Measurements from ENCODE around the gene LPAR6.
A peak's percentile ranks its signal among the peaks of the same experiment; 100 is the strongest.
"Not testable (repeated sequence)": the region's sequence is repeated elsewhere in the genome, so short reads cannot be mapped to it uniquely, and the experiment has no call there.

Gene LPAR6

DNA sequence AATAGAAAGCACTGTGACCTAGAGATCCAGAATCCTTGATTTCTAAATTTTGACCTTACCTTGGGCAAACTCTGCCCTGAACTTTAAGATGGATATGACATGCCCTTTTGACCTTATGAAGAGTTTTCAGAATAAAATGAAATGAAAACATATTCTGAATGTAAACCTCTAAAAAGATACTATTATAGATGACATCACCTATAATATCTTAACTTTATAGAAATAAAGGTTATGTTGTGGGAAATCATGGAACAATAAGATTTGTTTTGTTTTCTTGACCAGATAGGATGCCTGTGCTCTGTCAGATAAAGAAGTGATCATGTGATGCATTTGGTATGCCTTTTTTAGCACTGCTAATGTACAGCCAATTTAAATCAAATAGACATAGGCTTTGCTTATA lies 13.1 kb upstream of the LPAR6 start:
- TF ChIP-seq, protein P1, sequence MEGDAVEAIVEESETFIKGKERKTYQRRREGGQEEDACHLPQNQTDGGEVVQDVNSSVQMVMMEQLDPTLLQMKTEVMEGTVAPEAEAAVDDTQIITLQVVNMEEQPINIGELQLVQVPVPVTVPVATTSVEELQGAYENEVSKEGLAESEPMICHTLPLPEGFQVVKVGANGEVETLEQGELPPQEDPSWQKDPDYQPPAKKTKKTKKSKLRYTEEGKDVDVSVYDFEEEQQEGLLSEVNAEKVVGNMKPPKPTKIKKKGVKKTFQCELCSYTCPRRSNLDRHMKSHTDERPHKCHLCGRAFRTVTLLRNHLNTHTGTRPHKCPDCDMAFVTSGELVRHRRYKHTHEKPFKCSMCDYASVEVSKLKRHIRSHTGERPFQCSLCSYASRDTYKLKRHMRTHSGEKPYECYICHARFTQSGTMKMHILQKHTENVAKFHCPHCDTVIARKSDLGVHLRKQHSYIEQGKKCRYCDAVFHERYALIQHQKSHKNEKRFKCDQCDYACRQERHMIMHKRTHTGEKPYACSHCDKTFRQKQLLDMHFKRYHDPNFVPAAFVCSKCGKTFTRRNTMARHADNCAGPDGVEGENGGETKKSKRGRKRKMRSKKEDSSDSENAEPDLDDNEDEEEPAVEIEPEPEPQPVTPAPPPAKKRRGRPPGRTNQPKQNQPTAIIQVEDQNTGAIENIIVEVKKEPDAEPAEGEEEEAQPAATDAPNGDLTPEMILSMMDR (conservative IDR thresholded peaks at IDR 0.05; ENCODE audit: low read length): no peak
- TF ChIP-seq EZH2phosphoT487 (IDR thresholded peaks at IDR 0.05; ENCODE audit: borderline replicate concordance): no peak
- Histone ChIP-seq H3K27me3 (ENCODE audit: insufficient read depth, low read length, poor library complexity, severe bottlenecking) (no peaks in the 10 kb centered on the region), H3F3A (ENCODE audit: low read depth) (peaks cover 2% of the 10 kb centered on the region; the same call in 1 of the 2 replicates)

DNA sequence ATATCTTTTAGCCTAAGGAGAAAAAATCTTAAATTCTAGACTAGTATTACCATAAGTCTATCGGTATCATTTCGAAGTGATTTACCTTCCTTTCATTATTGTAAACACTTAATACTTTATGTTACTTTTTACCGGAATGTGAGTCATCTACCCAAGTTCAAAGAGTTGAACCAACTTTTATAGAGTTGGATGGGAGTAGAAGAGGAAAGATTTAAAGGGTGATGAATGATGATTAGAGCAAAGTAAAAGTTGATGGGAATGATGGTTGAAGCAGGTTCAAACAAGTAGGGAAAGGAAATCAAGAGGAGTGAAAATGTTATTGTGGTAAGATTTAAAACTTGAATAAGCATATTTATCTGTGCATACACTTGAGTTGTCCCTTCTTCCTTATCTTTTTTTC lies 11.3 kb upstream of the LPAR6 start:
- Histone ChIP-seq H3K4me1 (ENCODE audit: insufficient read depth, low read length, poor library complexity, severe bottlenecking) (peaks cover 17% of the 10 kb centered on the region), H3K27me3 (ENCODE audit: insufficient read depth, low read length, poor library complexity, severe bottlenecking) (no peaks in the 10 kb centered on the region), H4K20me1 (ENCODE audit: insufficient read depth, low read length, poor library complexity, severe bottlenecking) (no peaks in the 10 kb centered on the region), H3K79me2 (ENCODE audit: insufficient read depth, low read length) (peaks cover 2% of the 10 kb centered on the region; the same call in 1 of the 2 replicates), H3K4me3 (ENCODE audit: low read length, poor library complexity, severe bottlenecking) (no peak overlapping the region), H3K4me2 (ENCODE audit: low read depth, low read length, poor library complexity, severe bottlenecking) (no peak overlapping the region), H3K9me2 (replicated peaks; ENCODE audit: low read depth, low read length) (no peaks in the 10 kb centered on the region), H2AFZ (ENCODE audit: low read length) (no peak overlapping the region), H3K9me3 (ENCODE audit: insufficient read depth, low read depth, low read length) (no peaks in the 10 kb centered on the region), H3F3A (ENCODE audit: low read depth) (no peaks in the 10 kb centered on the region; the same call in 1 of the 2 replicates), H3K36me3 (ENCODE audit: insufficient read depth, low read length) (no peaks in the 10 kb centered on the region), H3K9ac (ENCODE audit: low read depth, low read length, poor library complexity, severe bottlenecking) (no peak overlapping the region)
- TF ChIP-seq, protein P1 (conservative IDR thresholded peaks at IDR 0.05; ENCODE audit: low read length): no peak
- no peak for TF ChIP-seq EZH2phosphoT487 (IDR thresholded peaks at IDR 0.05; ENCODE audit: borderline replicate concordance)

More for the DNA sequence above, 13.1 kb upstream of the LPAR6 start:
- no peaks in the 10 kb centered on the region for H3K36me3 ChIP-seq (ENCODE audit: insufficient read depth, low read length)
- no peak overlapping the region for H2AFZ ChIP-seq (ENCODE audit: low read length)
- H3K9me2 ChIP-seq (replicated peaks; ENCODE audit: low read depth, low read length): no peaks in the 10 kb centered on the region
- no peaks in the 10 kb centered on the region for H3K9me3 ChIP-seq (ENCODE audit: insufficient read depth, low read depth, low read length)
- H3K4me1 ChIP-seq (ENCODE audit: insufficient read depth, low read length, poor library complexity, severe bottlenecking): peaks cover 29% of the 10 kb centered on the region
- H3K9ac ChIP-seq (ENCODE audit: low read depth, low read length, poor library complexity, severe bottlenecking): no peak overlapping the region
- peak overlapping the region; percentile 2 for H3K4me2 ChIP-seq (ENCODE audit: low read depth, low read length, poor library complexity, severe bottlenecking)
- H4K20me1 ChIP-seq (ENCODE audit: insufficient read depth, low read length, poor library complexity, severe bottlenecking): no peaks in the 10 kb centered on the region
- peaks cover 12% of the 10 kb centered on the region; the same call in 1 of the 2 replicates for H3K79me2 ChIP-seq (ENCODE audit: insufficient read depth, low read length)
- no peak overlapping the region for H3K4me3 ChIP-seq (ENCODE audit: low read length, poor library complexity, severe bottlenecking)

DNA sequence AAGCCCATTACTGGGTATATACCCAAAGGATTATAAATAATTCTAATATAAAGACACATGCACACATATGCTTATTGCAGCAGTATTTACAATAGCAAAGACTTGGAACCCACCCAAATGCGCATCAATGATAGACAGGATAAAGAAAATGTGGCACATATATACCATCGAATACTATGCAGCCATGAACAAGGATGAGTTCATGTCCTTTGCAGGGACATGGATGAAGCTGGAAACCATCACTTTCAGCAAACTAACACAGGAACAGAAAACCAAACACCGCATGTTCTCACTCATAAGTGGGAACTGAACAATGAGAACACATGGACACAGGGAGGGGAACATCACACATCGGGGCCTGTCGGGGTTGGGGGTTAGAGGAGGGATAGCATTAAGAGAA lies 9.1 kb upstream of the LPAR6 start:
- H3K4me2 ChIP-seq (ENCODE audit: low read depth, low read length, poor library complexity, severe bottlenecking); H3K4me1 ChIP-seq (ENCODE audit: insufficient read depth, low read length, poor library complexity, severe bottlenecking); H3F3A ChIP-seq (ENCODE audit: low read depth); H3K79me2 ChIP-seq (ENCODE audit: insufficient read depth, low read length); H2AFZ ChIP-seq (ENCODE audit: low read length); H4K20me1 ChIP-seq (ENCODE audit: insufficient read depth, low read length, poor library complexity, severe bottlenecking); H3K36me3 ChIP-seq (ENCODE audit: insufficient read depth, low read length); H3K9ac ChIP-seq (ENCODE audit: low read depth, low read length, poor library complexity, severe bottlenecking); H3K4me3 ChIP-seq (ENCODE audit: low read length, poor library complexity, severe bottlenecking); H3K27me3 ChIP-seq (ENCODE audit: insufficient read depth, low read length, poor library complexity, severe bottlenecking); H3K9me2 ChIP-seq (replicated peaks; ENCODE audit: low read depth, low read length); H3K9me3 ChIP-seq (ENCODE audit: insufficient read depth, low read depth, low read length): not testable (repeated sequence)

DNA sequence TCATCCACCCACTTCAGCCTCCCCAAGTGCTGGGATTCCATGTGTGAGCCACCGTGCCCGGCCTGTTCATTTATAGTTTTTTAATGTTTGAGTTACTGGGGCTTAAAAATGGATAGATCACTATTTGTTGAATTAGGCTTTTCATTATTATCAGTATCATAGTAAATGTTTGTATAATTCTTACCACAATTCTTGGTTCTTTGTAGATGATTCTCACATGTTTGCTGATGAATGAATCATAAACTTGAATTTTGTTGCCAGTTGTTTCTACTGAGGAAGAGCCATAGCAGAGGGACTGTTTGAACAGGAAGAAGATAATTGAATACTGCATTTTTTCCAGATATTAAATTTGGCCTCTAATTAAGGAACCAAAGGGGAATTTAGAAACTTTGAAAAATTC lies 2.6 kb upstream of the LPAR6 start:
- no peaks in the 10 kb centered on the region for H3K27me3 ChIP-seq (ENCODE audit: insufficient read depth, low read length, poor library complexity, severe bottlenecking)
- no peak overlapping the region for H2AFZ ChIP-seq (ENCODE audit: low read length)
- H3K36me3 ChIP-seq (ENCODE audit: insufficient read depth, low read length): peaks cover 17% of the 10 kb centered on the region; the same call in 1 of the 2 replicates
- no peaks in the 10 kb centered on the region for H3F3A ChIP-seq (ENCODE audit: low read depth)
- peak overlapping the region; percentile 23 for H3K9ac ChIP-seq (ENCODE audit: low read depth, low read length, poor library complexity, severe bottlenecking)
- peaks cover 37% of the 10 kb centered on the region for H3K4me1 ChIP-seq (ENCODE audit: insufficient read depth, low read length, poor library complexity, severe bottlenecking)
- peaks cover 2% of the 10 kb centered on the region for H4K20me1 ChIP-seq (ENCODE audit: insufficient read depth, low read length, poor library complexity, severe bottlenecking)
- peak overlapping the region; percentile 24 for H3K4me3 ChIP-seq (ENCODE audit: low read length, poor library complexity, severe bottlenecking)
- H3K4me2 ChIP-seq (ENCODE audit: low read depth, low read length, poor library complexity, severe bottlenecking): peak overlapping the region; percentile 57
- no peaks in the 10 kb centered on the region for H3K9me2 ChIP-seq (replicated peaks; ENCODE audit: low read depth, low read length)
- no peak for TF ChIP-seq EZH2phosphoT487 (IDR thresholded peaks at IDR 0.05; ENCODE audit: borderline replicate concordance)
- TF ChIP-seq, protein P1 (conservative IDR thresholded peaks at IDR 0.05; ENCODE audit: low read length): no peak
- H3K9me3 ChIP-seq (ENCODE audit: insufficient read depth, low read depth, low read length): no peaks in the 10 kb centered on the region; the same call in 1 of the 2 replicates
- H3K79me2 ChIP-seq (ENCODE audit: insufficient read depth, low read length): peaks cover 34% of the 10 kb centered on the region
